ENCODE results near the gene FLOT1. TPM values are rescaled to one million over a fixed set of nuclear protein-coding genes. Genes with fewer than 3 reads are reported as not detected.

Gene FLOT1
- total and polyA plus RNA-seq, 2 of the 13 experiments (the other 11 are each of a cell fraction or from before 2014, with no cell fraction given), result 82.3 to 130 TPM

- TF ChIP-seq ZNF281 (CRISPR knock-in tag; IDR thresholded peaks at IDR 0.05; ENCODE audit: borderline replicate concordance), result no peak
- TF ChIP-seq MED13 (CRISPR knock-in tag; IDR thresholded peaks at IDR 0.05), result no peak
- no peak for TF ChIP-seq ZNF263 (CRISPR knock-in tag; IDR thresholded peaks at IDR 0.05)
- TF ChIP-seq ZNF34 (CRISPR knock-in tag; IDR thresholded peaks at IDR 0.05; ENCODE audit: borderline replicate concordance), result no peak
- TF ChIP-seq HOXA3 (CRISPR knock-in tag; IDR thresholded peaks at IDR 0.05), result no peak
- TF ChIP-seq ZSCAN25 (CRISPR knock-in tag; IDR thresholded peaks at IDR 0.05), result no peak
- TF ChIP-seq DBP (CRISPR knock-in tag; IDR thresholded peaks at IDR 0.05; ENCODE audit: not compliant biosample characterization), result no peak
- TF ChIP-seq TAF1 (CRISPR knock-in tag; IDR thresholded peaks at IDR 0.05), result no peak
- no peak for TF ChIP-seq KDM6A (CRISPR knock-in tag; IDR thresholded peaks at IDR 0.05; ENCODE audit: low read depth)
- TF ChIP-seq GLMP (CRISPR knock-in tag; IDR thresholded peaks at IDR 0.05; ENCODE audit: borderline replicate concordance), result no peak
- TF ChIP-seq ZNF3 (CRISPR knock-in tag; IDR thresholded peaks at IDR 0.05), result no peak
- TF ChIP-seq IRX3 (CRISPR knock-in tag; IDR thresholded peaks at IDR 0.05; ENCODE audit: borderline replicate concordance, low read depth), result no peak
- no peak for TF ChIP-seq ZNF407 (CRISPR knock-in tag; IDR thresholded peaks at IDR 0.05; ENCODE audit: not compliant biosample characterization)
- no peak for TF ChIP-seq BHLHE40 (IDR thresholded peaks at IDR 0.05; ENCODE audit: low read length)
- no peak for TF ChIP-seq ZNF780A (CRISPR knock-in tag; IDR thresholded peaks at IDR 0.05)
Observed at GRCh38 chr6:30724906-30725667, 17.4 kb downstream of the FLOT1 start (continued).
